HG02798 (cell line): ENCODE measurements around the gene AP5M1.
A peak's percentile ranks its signal among the peaks of the same experiment; 100 is the strongest.
"Not testable (repeated sequence)": the region's sequence is repeated elsewhere in the genome, so short reads cannot be mapped to it uniquely, and the experiment has no call there.

Experiments
- ATAC-seq: cut with Tn5 transposase; IDR thresholded peaks from one replicate; pipeline ENCODE4 v1.9.1; 2021; ENCODE audit warnings: mild to moderate bottlenecking; ENCODE audit not compliant: unreplicated experiment, poor library complexity

AP5M1 gene

DNA sequence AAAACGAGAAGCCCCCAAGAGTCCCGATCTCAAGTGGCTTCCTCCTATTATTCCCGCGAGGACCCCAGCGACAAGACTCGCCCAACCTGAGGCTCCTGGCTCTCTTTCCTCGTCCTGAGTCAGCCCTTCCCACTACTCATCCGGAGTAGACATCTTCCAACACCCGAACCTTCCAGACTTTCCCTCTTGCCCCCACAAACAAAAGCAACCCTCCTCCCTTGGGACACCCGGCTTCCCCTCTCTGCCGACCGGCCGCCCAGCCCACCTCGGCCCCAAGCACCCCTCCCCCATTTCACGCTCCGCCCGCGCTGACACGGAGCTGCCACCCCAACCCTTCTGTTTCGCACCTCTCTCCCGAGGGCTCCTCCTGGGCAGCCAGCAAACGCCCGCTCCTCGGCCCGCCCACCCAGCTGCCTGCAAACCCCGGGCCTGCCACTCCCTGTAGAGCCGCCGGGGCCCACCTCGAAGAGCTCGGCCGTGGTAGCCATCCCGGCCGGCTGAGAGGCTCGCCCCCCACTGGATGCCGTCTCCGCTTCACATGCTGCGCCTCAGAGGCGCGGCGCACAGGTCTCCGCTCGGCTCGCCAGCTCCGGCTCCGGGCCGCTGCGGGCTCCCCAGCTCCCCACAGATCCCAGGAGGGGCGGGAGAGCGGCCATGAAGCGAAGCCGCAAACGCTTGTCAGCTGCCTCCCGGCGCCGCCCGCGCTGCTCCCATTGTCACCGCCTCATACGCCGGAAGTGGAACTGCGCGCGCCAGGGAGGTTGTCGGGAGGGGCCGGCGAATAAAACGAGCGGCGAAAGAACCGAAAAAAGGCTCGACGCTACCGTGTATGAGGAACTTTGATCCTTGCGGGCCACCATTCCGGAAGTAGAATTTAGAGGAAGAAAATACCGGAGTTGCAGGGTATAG lies at the start of gene AP5M1, which contains the start of gene EXOC5:
Gene AP5M1, plus strand, starts transcription at position 811 of the 909 bp plus-strand sequence. CDS start 344 bp downstream, outside the sequence.
Gene EXOC5, minus strand, starts transcription at position 745 of the 909 bp plus-strand sequence. Its CDS starts 257 bp downstream, at position 488.
- ATAC-seq, result peak; percentile 93

GRCh38 chr14:57221931-57222330 lies 46.8 kb upstream of the AP5M1 start:
- ATAC-seq, result no peak

- ATAC-seq, result no peak
Observed at GRCh38 chr14:57227083-57227482, 41.7 kb upstream of the AP5M1 start.

DNA sequence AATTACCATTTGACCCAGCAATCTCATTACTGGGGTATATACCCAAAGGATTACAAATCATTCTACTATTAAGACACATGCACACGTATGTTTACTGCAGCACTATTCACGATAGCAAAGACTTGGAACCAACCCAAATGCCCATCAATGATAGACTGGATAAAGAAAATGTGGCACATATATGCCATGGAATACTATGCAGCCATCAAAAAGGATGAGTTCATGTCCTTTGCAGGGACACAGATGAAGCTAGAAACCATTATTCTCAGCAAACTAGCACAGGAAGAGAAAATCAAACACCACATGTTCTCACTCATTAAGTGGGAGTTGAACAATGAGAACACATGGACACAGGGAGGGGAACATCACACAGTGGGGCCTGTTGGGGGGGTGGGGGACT lies 40.5 kb upstream of the AP5M1 start:
- ATAC-seq, result not testable (repeated sequence)

DNA sequence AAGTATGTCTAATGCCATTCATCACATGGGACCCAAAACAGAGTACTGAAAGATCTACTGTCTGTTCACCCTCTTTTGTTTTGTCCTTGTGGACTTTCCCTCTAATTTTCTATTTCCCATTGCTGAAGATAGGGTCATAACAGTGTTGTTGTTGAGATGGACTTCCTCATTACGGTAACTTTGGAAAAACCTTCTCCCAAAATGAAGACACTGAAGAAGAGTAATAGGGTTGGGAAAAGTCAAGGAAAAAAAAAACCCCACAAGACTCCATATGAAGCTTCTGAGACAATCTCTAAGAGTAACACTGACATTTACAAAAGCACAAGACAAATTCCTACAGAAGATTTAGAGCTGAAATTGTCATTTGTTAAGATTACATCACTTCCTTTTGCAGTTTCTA lies 36.8 kb upstream of the AP5M1 start:
- ATAC-seq, result no peak

- not testable (repeated sequence) for ATAC-seq
Observed at GRCh38 chr14:57240115-57240514, 28.7 kb upstream of the AP5M1 start.

- no peak for ATAC-seq
Observed at GRCh38 chr14:57243320-57243719, 25.5 kb upstream of the AP5M1 start.

DNA sequence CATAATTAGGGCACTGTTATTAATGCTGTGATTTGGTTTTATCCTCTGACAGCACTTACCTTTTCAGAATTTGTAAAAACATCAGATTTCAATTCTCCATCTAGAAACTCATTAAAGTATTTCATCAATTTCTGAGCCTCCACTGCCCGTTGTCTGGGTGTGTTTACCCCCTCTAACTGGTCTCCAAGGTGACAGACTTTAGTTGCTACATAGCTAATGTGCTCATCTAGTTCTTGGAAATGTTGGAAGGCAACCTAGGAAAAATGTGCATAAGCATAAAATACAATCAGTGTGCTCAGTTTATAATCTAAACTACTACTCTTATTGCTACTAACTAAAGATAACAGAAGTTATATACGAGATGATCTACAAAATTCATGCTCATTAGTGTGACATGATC lies 24.7 kb upstream of the AP5M1 start:
- no peak for ATAC-seq

- ATAC-seq, result no peak
Observed at GRCh38 chr14:57245941-57246340, 22.8 kb upstream of the AP5M1 start.

- no peak for ATAC-seq
Observed at GRCh38 chr14:57246933-57247657, 21.7 kb upstream of the AP5M1 start.

- ATAC-seq, result peak; percentile 69
Observed at GRCh38 chr14:57254884-57255283, 13.9 kb upstream of the AP5M1 start.

- ATAC-seq, result not testable (repeated sequence)
Observed at GRCh38 chr14:57258221-57258620, 10.6 kb upstream of the AP5M1 start.

- ATAC-seq, result no peak
Observed at GRCh38 chr14:57259672-57260071, 9.1 kb upstream of the AP5M1 start.

DNA sequence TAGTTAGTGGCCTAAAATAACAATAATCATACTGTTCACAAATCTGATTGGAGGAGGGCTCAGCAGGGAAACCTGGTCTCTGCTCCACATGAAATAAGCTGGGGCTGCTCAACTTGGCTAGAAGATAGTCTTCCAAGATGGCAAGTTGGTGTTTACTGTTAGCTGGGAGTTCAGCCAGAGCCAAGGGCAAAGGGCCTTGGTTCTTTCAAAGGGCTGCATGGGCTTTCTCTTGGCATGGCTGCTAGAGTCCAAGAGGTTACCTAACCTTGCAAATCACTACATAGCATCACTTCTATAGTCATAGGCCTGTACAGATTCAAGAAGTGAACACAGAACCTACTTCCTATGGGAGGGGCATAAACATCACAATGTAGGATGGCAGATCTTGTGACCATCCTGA lies 7.2 kb upstream of the AP5M1 start:
- no peak for ATAC-seq

- ATAC-seq, result no peak
Observed at GRCh38 chr14:57262117-57262516, 6.7 kb upstream of the AP5M1 start.

DNA sequence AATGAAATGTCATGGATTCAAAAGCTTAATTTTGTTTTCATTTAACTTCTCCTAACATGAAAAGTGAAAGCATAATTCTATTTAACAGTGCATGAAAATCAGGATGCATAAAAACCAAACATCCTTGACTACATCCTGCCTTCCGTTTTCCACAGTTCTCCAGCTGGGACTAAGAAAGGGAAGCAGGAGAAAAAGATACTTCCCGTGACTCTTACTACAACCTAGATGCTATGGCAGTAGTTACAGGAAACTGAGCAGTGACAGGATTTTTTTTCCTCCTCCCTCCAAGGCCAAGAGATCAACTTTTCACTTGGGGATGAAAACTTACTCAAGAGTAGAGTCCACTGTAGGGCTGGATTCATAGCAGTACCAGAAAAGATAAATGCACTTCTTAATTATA lies 2.7 kb upstream of the AP5M1 start:
- no peak for ATAC-seq

DNA sequence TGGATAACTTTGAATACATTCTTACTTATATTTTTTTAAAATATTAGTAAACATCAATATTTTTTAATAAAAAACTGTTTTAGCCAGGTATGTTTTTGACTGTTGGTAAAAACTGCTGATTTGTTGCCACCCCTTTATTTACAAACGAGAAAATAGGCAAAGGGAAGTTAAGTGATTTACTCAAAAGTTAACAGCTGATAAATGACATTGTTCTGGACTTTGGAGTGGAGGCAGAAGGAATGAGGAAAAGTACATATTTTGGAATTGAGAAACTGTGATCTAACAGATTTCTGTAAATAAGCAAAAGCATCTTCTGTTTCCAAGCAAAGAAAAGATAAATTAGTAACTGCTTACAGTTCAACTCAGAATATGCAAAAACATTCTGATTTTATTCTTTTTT lies 4.5 kb downstream of the AP5M1 start:
- no peak for ATAC-seq

DNA sequence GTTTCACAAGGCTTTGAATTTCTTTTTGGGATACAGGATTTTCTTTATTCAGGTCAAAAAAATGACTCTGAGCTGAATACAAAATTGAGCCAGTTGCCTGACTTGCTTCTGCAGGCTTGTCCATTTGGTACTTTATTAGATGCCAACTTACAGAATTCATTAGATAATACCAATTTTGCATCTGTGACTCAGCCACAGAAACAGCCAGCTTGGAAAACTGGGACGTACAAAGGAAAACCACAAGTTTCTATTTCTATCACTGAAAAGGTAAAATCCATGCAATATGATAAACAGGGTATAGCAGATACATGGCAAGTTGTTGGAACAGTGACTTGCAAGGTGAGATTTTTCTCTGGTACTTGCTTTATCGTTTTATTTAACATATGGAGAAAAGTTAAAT lies 5.8 kb downstream of the AP5M1 start:
- ATAC-seq, result no peak

DNA sequence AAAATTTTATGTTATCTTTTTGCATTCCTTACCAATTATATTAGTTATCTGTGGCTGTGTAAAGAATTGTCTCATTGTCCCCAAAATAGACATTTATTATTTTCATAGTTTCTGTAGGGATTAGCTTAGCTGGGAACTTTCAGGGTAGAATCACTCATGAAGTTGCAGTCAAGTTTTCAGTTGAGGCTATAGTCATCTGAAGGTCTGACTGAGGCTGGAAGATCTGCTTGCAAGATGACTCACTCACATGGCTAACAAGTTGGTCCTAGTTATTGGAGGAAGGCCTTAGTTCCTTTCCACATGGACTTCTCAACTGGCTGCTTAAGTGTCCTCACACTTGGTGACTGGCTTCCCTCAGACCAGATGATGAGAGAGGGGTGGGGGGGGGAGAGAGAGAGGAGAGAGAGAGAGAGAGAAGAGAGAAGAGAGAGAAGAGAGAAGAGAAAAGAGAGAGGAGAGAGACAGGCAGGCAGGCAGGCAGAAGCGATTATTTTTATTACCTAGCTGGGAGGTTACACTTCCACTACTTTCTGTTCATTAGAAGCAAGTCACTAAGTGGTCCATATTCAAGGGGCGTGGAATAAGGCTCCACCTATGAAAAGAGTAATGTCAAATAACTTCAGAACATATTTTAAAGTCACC lies 6.4 kb downstream of the AP5M1 start:
- ATAC-seq, result no peak

- no peak for ATAC-seq
Observed at GRCh38 chr14:57277062-57277461, 8.3 kb downstream of the AP5M1 start.

GRCh38 chr14:57287745-57288144 lies 19.0 kb downstream of the AP5M1 start:
- ATAC-seq, result no peak
